K562 (cell line): ENCODE data around the gene HAPLN1. TPM values are rescaled to one million over a fixed set of nuclear protein-coding genes. Genes with fewer than 3 reads are reported as not detected.

ENCODE experiments used
- FOXA3 ChIP-seq, 2 experiments: fragments of 450-650 bp in 1 of 2; sonication (generic) in 1 of 2; formaldehyde crosslinking; IDR thresholded peaks in 1 of 2; conservative IDR thresholded peaks in 1 of 2; 2 replicates each; pipeline versions ENCODE4 v1.4.0 to v1.8.0; 2020 to 2022; ENCODE audit warnings: mild to moderate bottlenecking in 2 of 2, missing genetic modification reagents in 1 of 2
- GTF2B ChIP-seq: IDR thresholded peaks from 2 replicates; pipeline ENCODE4 v1.6.1; 2011; ENCODE audit not compliant: insufficient read length; ENCODE audit errors: extremely low read depth
- KDM4B ChIP-seq, 2 experiments: fragments of 450-650 bp in 1 of 2; sonication (generic) in 1 of 2; IDR thresholded peaks; 2 replicates each; pipeline ENCODE4 v1.6.1; 2016 to 2017; ENCODE audit warnings: borderline replicate concordance in 2 of 2, antibody characterized with exemption in 1 of 2, low read depth in 1 of 2, mild to moderate bottlenecking in 1 of 2
- KLF13 ChIP-seq: fragments of 450-650 bp; IDR thresholded peaks from 2 replicates; pipeline ENCODE4 v1.6.1; 2016; ENCODE audit warnings: missing genetic modification characterization, low read depth, mild to moderate bottlenecking, missing compliant biosample characterization, moderate library complexity, borderline replicate concordance
- NCOA4 ChIP-seq: fragments of 450-650 bp; IDR thresholded peaks from 2 replicates; pipeline ENCODE4 v1.6.1; 2018; ENCODE audit warnings: mild to moderate bottlenecking; ENCODE audit not compliant: partially characterized antibody
- STAT6 ChIP-seq: sonication (generic); formaldehyde crosslinking; IDR thresholded peaks from 2 replicates; pipeline ENCODE4 v1.8.1; 2023; ENCODE audit warnings: mild to moderate bottlenecking, missing genetic modification reagents
- TFE3 ChIP-seq: fragments of 450-650 bp; formaldehyde crosslinking; IDR thresholded peaks from 2 replicates; pipeline ENCODE4 v1.4.0; 2020; ENCODE audit warnings: mild to moderate bottlenecking, mixed read lengths
- ZBTB7A ChIP-seq: IDR thresholded peaks from 2 replicates; pipeline ENCODE4 v1.6.1; 2011; ENCODE audit warnings: low read depth, mild to moderate bottlenecking, low read length, moderate library complexity, borderline replicate concordance; ENCODE audit not compliant: control insufficient read depth
- ZNF24 ChIP-seq: fragments of 450-650 bp; IDR thresholded peaks from 2 replicates; pipeline ENCODE4 v1.6.1; 2016
- ZNF436 ChIP-seq: fragments of 250-450, 450-650 bp; sonication (Bioruptor Pico); formaldehyde crosslinking; IDR thresholded peaks from 2 replicates; pipeline ENCODE4 v1.7.0; 2020; ENCODE audit warnings: mild to moderate bottlenecking
- ZNF561 ChIP-seq: fragments of 450-650 bp; formaldehyde crosslinking; conservative IDR thresholded peaks from 2 replicates; pipeline ENCODE4 v1.4.0; 2020; ENCODE audit warnings: mild to moderate bottlenecking, moderate library complexity
- ZNF583 ChIP-seq: fragments of 250-450 bp; sonication (Bioruptor Pico); IDR thresholded peaks from 2 replicates; pipeline ENCODE4 v1.4.0; 2020
- polyA plus RNA-seq, 8 experiments: library from polyadenylated mRNA; depleted of rRNA in 4 of 8; stranded (reverse) in 5 of 8; unstranded in 3 of 8; fragments of >200 nt; fragmentation: Nextera tagmentation in 2 of 8; fragmentation: Illumina TruSeq in 1 of 8; extraction: Ambion mirVana in 2 of 8; extraction: Trizol in 1 of 8; gene quantifications; 2 replicates each; pipeline versions ENCODE4 v1.2.1 to v1.2.3, GENCODE V29; 2011 to 2014; ENCODE audit warnings: inconsistent platforms in 1 of 8, missing spikeins in 1 of 8
- total RNA-seq, 7 experiments: library from RNA; depleted of rRNA in 6 of 7; stranded (reverse); fragments of >200 nt in 6 of 7; fragmentation: Illumina TruSeq in 2 of 7; extraction: Trizol in 2 of 7; gene quantifications; 2 replicates each; pipeline versions ENCODE4 v1.2.1 to v1.2.3, GENCODE V29; 2011 to 2021; ENCODE audit warnings: low replicate concordance in 1 of 7
- TF ChIP-seq, protein P1 (sequence below): fragments of 250-450 bp; sonication (Bioruptor Pico); IDR thresholded peaks from 2 replicates; pipeline ENCODE4 v1.5.0; 2021; ENCODE audit warnings: mild to moderate bottlenecking, moderate library complexity
- TF ChIP-seq, protein P2 (sequence below), 3 experiments: IDR thresholded peaks in 2 of 3; conservative IDR thresholded peaks in 1 of 3; 2 replicates each; pipeline ENCODE4 v1.5.1; 2011 to 2012; ENCODE audit warnings: low read length in 3 of 3, mild to moderate bottlenecking in 3 of 3, control low read depth in 2 of 3, improper control_type of control experiment in 1 of 3, inconsistent platforms in 1 of 3, low read depth in 1 of 3, mixed read lengths in 1 of 3, moderate library complexity in 1 of 3; ENCODE audit not compliant: insufficient read depth in 2 of 3

The HAPLN1 gene
- total and polyA plus RNA-seq, 9 of the 15 experiments (the other 6 are each of a cell fraction or from before 2014, with no cell fraction given): not detected

- TF ChIP-seq FOXA3 (CRISPR knock-in tag; conservative IDR thresholded peaks at IDR 0.05 in 1 of 2, IDR thresholded peaks at IDR 0.05 in 1 of 2) (peak in 1 of 2 experiments; percentile 61; a peak in 2 of 4 replicates), ZNF436 (no peak), ZBTB7A (no peak), ZNF561 (no peak), GTF2B (no peak), KDM4B (IDR thresholded peaks at IDR 0.05; ENCODE audit: borderline replicate concordance in 2 of 2, low read depth in 1 of 2) (no peak), ZNF583 (no peak), TFE3 (CRISPR knock-in tag) (no peak), NCOA4 (no peak), KLF13 (tag) (no peak), STAT6 (CRISPR knock-in tag) (no peak), ZNF24 (no peak)
- TF ChIP-seq, protein P1, sequence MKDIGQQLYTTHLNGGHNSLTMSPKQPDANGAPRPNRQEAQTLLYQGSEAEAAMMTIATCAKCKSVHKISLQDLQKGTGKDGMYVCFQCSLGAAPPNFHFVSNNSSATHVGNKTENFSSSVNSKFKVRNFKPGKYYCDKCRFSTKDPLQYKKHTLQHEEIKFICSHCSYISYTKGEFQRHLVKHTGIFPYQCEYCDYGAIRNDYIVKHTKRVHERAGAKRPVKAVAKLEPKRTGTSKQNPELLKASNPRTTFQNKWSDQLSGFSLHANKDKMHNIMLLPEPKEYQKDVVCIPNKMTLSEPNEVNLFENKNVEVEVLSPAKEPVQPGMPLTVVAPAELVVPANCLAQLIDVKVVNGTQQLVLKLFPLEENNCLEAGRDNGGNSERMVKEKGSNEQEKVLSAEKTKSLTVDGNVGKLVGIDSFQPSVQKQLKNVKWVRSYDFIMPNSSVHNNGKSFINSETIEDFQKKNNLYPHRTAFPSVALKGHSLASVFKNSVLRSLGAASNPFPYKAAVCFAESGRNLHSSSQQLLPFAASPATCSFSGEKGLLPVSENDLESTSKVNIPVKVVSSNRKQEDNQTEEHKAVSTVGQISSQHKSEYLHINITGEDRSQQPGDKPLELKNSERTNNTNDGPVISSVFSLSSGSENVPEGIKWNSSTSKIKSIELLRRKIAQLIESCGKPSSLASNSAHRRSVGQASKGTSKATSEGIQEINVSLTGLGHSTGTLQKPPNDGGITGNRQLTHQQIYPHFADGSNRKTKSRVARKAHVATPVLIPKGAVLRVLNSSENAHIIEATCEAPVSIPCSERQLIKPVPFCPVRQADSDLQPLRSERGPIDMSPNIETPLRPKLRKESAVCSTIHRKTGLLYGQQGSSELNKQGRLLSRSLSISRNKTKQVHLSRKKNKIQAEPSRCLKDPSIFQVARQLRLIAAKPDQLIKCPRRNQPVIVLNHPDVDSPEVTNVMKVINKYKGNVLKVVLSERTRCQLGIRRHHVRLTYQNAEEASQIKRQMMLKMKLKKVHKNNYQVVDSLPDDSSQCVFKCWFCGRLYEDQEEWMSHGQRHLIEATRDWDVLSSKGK: no peak
- TF ChIP-seq, protein P2, sequence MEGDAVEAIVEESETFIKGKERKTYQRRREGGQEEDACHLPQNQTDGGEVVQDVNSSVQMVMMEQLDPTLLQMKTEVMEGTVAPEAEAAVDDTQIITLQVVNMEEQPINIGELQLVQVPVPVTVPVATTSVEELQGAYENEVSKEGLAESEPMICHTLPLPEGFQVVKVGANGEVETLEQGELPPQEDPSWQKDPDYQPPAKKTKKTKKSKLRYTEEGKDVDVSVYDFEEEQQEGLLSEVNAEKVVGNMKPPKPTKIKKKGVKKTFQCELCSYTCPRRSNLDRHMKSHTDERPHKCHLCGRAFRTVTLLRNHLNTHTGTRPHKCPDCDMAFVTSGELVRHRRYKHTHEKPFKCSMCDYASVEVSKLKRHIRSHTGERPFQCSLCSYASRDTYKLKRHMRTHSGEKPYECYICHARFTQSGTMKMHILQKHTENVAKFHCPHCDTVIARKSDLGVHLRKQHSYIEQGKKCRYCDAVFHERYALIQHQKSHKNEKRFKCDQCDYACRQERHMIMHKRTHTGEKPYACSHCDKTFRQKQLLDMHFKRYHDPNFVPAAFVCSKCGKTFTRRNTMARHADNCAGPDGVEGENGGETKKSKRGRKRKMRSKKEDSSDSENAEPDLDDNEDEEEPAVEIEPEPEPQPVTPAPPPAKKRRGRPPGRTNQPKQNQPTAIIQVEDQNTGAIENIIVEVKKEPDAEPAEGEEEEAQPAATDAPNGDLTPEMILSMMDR (IDR thresholded peaks at IDR 0.05 in 2 of 3, conservative IDR thresholded peaks at IDR 0.05 in 1 of 3; ENCODE audit: insufficient read depth in 2 of 3, low read depth in 1 of 3, low read length in 3 of 3): peak; percentile 41 to 76 (median 72)
These were observed 2.3 kb downstream of the HAPLN1 start (continued) for GRCh38 chr5:83718195-83718825.
